RCC 7860 (cell line): ENCODE data around the gene MAPRE2.

Experiments
- DNase-seq: peaks from one replicate; pipeline ENCODE4 v3.0.0-alpha.2; 2015; ENCODE audit warnings: low spot score
- FAIRE-seq: peaks from 2 replicates; lab custom pipeline; 2012; peaks lifted over from hg19 to GRCh38; lab: Jason Lieb, UNC

Gene MAPRE2

GRCh38 chr18:35061336-35061735 is 20.1 kb downstream of the MAPRE2 start:
- DNase-seq (no peak), FAIRE-seq (no peak)

GRCh38 chr18:35061804-35062203 is 20.6 kb downstream of the MAPRE2 start:
- DNase-seq (no peak), FAIRE-seq (no peak)

GRCh38 chr18:35062408-35062807 is 21.2 kb downstream of the MAPRE2 start:
- FAIRE-seq: no peak
- no peak for DNase-seq

- FAIRE-seq: no peak
Observed at GRCh38 chr18:35063875-35064690, 22.9 kb downstream of the MAPRE2 start.

GRCh38 chr18:35067454-35067853 is 26.2 kb downstream of the MAPRE2 start:
- FAIRE-seq: no peak

More at GRCh38 chr18:35063875-35064690, 22.9 kb downstream of the MAPRE2 start:
- no peak for DNase-seq

GRCh38 chr18:35071819-35072247 is 30.6 kb downstream of the MAPRE2 start:
- FAIRE-seq (no peak), DNase-seq (no peak)

More at GRCh38 chr18:35067454-35067853, 26.2 kb downstream of the MAPRE2 start:
- no peak for DNase-seq

GRCh38 chr18:35072616-35073015 is 31.4 kb downstream of the MAPRE2 start:
- FAIRE-seq (no peak), DNase-seq (no peak)

GRCh38 chr18:35073186-35074105 is 32.2 kb downstream of the MAPRE2 start:
- FAIRE-seq: no peak
- DNase-seq: no peak

GRCh38 chr18:35074581-35074980 is 33.4 kb downstream of the MAPRE2 start:
- no peak for FAIRE-seq
- no peak for DNase-seq

GRCh38 chr18:35075132-35075531 is 33.9 kb downstream of the MAPRE2 start:
- DNase-seq: no peak
- no peak for FAIRE-seq

GRCh38 chr18:35076135-35076924 is 35.1 kb downstream of the MAPRE2 start:
- FAIRE-seq (peak; percentile 11), DNase-seq (peak; percentile 63)

- no peak for DNase-seq
- no peak for FAIRE-seq
Observed at GRCh38 chr18:35077937-35078336, 36.7 kb downstream of the MAPRE2 start.

GRCh38 chr18:35080058-35080457 is 38.8 kb downstream of the MAPRE2 start:
- FAIRE-seq (no peak), DNase-seq (no peak)

GRCh38 chr18:35083174-35083712 is 42.0 kb downstream of the MAPRE2 start:
- FAIRE-seq (no peak), DNase-seq (no peak)

GRCh38 chr18:35084494-35085449 is 43.6 kb downstream of the MAPRE2 start:
- no peak for DNase-seq
- FAIRE-seq: no peak

- FAIRE-seq: no peak
Observed at GRCh38 chr18:35085450-35086380, 44.5 kb downstream of the MAPRE2 start.

GRCh38 chr18:35086704-35087103 is 45.5 kb downstream of the MAPRE2 start:
- DNase-seq (no peak), FAIRE-seq (no peak)

More at GRCh38 chr18:35085450-35086380, 44.5 kb downstream of the MAPRE2 start:
- no peak for DNase-seq

GRCh38 chr18:35087726-35088125 is 46.5 kb downstream of the MAPRE2 start:
- FAIRE-seq (no peak), DNase-seq (no peak)
